Measurements from ENCODE around the gene PROM1. TPM values are rescaled to one million over a fixed set of nuclear protein-coding genes. Genes with fewer than 3 reads are reported as not detected.

PROM1 gene
- total RNA-seq, 2 experiments from 2014 or later, result not detected

- no peak overlapping the region for H3K4me3 Mint-ChIP-seq
- intact Hi-C loops (cut with DNase I, micrococcal nuclease), result no loop called here
These were observed 18.8 kb downstream of the PROM1 start for GRCh38 chr4:16065066-16065465.

GRCh38 chr4:16062601-16063000 is 21.2 kb downstream of the PROM1 start:
- Histone ChIP-seq H3K27me3 (ENCODE audit: control insufficient read depth in 1 of 2, insufficient read depth in 2 of 2, low read length in 2 of 2) (no peaks in the 10 kb centered on the region), H3K4me3 (ENCODE audit: low read length) (no peak overlapping the region), H3K4me1 (ENCODE audit: insufficient read depth, low read length) (no peaks in the 10 kb centered on the region), H3K36me3 (ENCODE audit: insufficient read depth, low read length) (no peaks in the 10 kb centered on the region), H3K9me3 (ENCODE audit: control insufficient read depth in 1 of 2, insufficient read depth in 1 of 2, low read length in 2 of 2) (peaks cover 0 to 3% of the 10 kb centered on the region in 2 experiments), H3K27ac (ENCODE audit: low read depth in 1 of 2, low read length in 2 of 2) (no peak overlapping the region)
- Mint-ChIP-seq H3K27ac (no peak overlapping the region), H3K27me3 (no peaks in the 10 kb centered on the region), H3K4me3 (no peak overlapping the region), H3K36me3 (ENCODE audit: low read depth) (no peaks in the 10 kb centered on the region), H3K9me3 (no peaks in the 10 kb centered on the region), H3K4me1 (ENCODE audit: low read depth) (peaks cover 6% of the 10 kb centered on the region)
- POLR2A ChIA-PET, result no interaction called here
- CTCF ChIA-PET, result no interaction called here
- ATAC-seq (ENCODE audit: poor library complexity), result no peak
- no peak for DNase-seq
- intact Hi-C loops (cut with DNase I, micrococcal nuclease), result no loop called here
- no peak for TF ChIP-seq CTCF (IDR thresholded peaks at IDR 0.05)

More at GRCh38 chr4:16065066-16065465, 18.8 kb downstream of the PROM1 start:
- Mint-ChIP-seq H3K27ac (no peak overlapping the region), H3K36me3 (ENCODE audit: low read depth) (no peaks in the 10 kb centered on the region), H3K27me3 (peaks cover 5% of the 10 kb centered on the region), H3K4me1 (ENCODE audit: low read depth) (peaks cover 6% of the 10 kb centered on the region), H3K9me3 (no peaks in the 10 kb centered on the region)
- H3K27me3 ChIP-seq (ENCODE audit: control insufficient read depth in 1 of 2, insufficient read depth in 2 of 2, low read length in 2 of 2), result no peaks in the 10 kb centered on the region
- ATAC-seq (ENCODE audit: poor library complexity) (no peak), DNase-seq (no peak)
- TF ChIP-seq CTCF (IDR thresholded peaks at IDR 0.05), result no peak
- ChIA-PET POLR2A (no interaction called here), CTCF (interaction anchor here (1.1 kb wide), 1 partner anchor 17 kb away, joined by 3 read pairs; no protein-coding TSS in a partner anchor)
- H3K9me3 ChIP-seq (ENCODE audit: control insufficient read depth in 1 of 2, insufficient read depth in 1 of 2, low read length in 2 of 2), result peaks cover 0 to 3% of the 10 kb centered on the region in 2 experiments
- H3K4me1 ChIP-seq (ENCODE audit: insufficient read depth, low read length), result no peaks in the 10 kb centered on the region
- no peak overlapping the region for H3K4me3 ChIP-seq (ENCODE audit: low read length)
- H3K27ac ChIP-seq (ENCODE audit: low read depth in 1 of 2, low read length in 2 of 2), result no peak overlapping the region
- no peaks in the 10 kb centered on the region for H3K36me3 ChIP-seq (ENCODE audit: insufficient read depth, low read length)

DNA sequence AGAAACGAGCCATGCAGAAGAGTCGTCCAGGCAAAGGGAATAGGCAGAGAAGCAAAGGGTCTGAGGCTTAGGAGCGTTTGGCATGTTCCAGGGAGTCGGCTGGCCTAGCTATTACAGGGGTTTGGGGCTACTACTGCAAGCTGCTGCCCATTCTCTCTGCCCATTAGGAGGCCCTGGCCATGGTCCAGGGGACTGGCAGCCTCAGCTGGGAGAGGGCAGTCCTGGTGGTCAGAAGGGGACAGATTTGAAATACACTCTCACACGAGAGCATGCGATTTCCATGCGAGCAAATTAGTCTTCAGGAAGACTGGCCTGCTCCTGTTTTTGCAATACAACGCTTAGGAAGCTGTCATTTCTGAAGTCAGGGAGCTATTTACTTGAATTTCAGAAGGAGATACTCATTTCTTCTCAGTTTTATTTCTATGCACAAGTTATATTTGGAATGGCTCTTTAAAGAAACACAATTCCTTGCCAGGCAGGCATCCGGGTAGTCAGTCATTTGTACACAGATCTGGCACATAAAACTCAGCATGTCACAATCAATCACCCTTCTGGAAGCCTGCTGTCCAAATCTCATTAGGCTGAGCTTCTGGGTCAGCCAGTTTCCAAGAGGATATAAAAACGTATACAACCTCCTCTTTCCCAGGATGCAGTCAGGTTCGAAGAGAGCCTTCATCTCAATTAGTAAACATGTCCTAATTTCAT is 27.0 kb downstream of the PROM1 start:
- TF ChIP-seq CTCF (IDR thresholded peaks at IDR 0.05), result no peak
- Histone ChIP-seq H3K4me3 (ENCODE audit: low read length) (no peak overlapping the region), H3K9me3 (ENCODE audit: control insufficient read depth in 1 of 2, insufficient read depth in 1 of 2, low read length in 2 of 2) (no peaks in the 10 kb centered on the region), H3K36me3 (ENCODE audit: insufficient read depth, low read length) (no peaks in the 10 kb centered on the region), H3K27me3 (ENCODE audit: control insufficient read depth in 1 of 2, insufficient read depth in 2 of 2, low read length in 2 of 2) (peaks cover 12 to 17% of the 10 kb centered on the region in 2 experiments), H3K27ac (ENCODE audit: low read depth in 1 of 2, low read length in 2 of 2) (no peak overlapping the region), H3K4me1 (ENCODE audit: insufficient read depth, low read length) (no peaks in the 10 kb centered on the region)
- ATAC-seq (ENCODE audit: poor library complexity), result no peak
- no peaks in the 10 kb centered on the region for H3K36me3 Mint-ChIP-seq (ENCODE audit: low read depth)
- peaks cover 44% of the 10 kb centered on the region for H3K27me3 Mint-ChIP-seq
- no peak for DNase-seq
- H3K27ac Mint-ChIP-seq, result no peak overlapping the region
- H3K9me3 Mint-ChIP-seq, result no peaks in the 10 kb centered on the region
- ChIA-PET POLR2A (no interaction called here), CTCF (no interaction called here)
- no peaks in the 10 kb centered on the region for H3K4me1 Mint-ChIP-seq (ENCODE audit: low read depth)
- H3K4me3 Mint-ChIP-seq, result no peak overlapping the region
- intact Hi-C loops (cut with DNase I, micrococcal nuclease), result no loop called here
